ENCODE results near the gene GPR132.

DNA sequence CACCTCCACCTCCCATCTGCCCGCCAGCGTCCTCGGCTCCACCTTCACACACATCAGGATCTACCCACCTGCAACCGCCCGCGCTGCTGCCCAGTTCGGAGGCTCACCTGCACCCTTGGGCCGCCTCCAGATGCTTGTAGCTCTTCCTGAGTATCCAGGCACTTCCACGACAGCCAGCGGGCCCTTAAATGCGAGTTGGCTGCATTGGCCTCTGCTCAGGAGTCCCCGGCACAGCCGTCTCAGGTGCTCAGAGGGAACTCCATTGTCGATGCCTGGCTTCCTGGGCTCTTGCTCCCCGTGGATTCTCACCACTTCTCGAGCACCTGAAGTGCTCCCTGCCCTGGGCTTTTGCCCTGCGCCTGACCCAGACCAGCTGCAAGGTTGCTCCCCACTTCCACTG, 22.4 kb downstream of the GPR132 start:
- no peak for TF ChIP-seq POLR2A (IDR thresholded peaks at IDR 0.05)
- TF ChIP-seq, protein P1, sequence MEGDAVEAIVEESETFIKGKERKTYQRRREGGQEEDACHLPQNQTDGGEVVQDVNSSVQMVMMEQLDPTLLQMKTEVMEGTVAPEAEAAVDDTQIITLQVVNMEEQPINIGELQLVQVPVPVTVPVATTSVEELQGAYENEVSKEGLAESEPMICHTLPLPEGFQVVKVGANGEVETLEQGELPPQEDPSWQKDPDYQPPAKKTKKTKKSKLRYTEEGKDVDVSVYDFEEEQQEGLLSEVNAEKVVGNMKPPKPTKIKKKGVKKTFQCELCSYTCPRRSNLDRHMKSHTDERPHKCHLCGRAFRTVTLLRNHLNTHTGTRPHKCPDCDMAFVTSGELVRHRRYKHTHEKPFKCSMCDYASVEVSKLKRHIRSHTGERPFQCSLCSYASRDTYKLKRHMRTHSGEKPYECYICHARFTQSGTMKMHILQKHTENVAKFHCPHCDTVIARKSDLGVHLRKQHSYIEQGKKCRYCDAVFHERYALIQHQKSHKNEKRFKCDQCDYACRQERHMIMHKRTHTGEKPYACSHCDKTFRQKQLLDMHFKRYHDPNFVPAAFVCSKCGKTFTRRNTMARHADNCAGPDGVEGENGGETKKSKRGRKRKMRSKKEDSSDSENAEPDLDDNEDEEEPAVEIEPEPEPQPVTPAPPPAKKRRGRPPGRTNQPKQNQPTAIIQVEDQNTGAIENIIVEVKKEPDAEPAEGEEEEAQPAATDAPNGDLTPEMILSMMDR (IDR thresholded peaks at IDR 0.05), result no peak

Measured in heart left ventricle (tissue), 13 donors.